T-cell (primary cell): ENCODE results near the gene LHFPL4. TPM values are rescaled to one million over a fixed set of nuclear protein-coding genes. Genes with fewer than 3 reads are reported as not detected.
"Not testable (repeated sequence)": the region's sequence is repeated elsewhere in the genome, so short reads cannot be mapped to it uniquely, and the experiment has no call there.

ENCODE experiments used
- ATAC-seq, 4 experiments: fragments of 200-7000 bp in 3 of 4; fragments of 150-1000 bp in 1 of 4; cut with Tn5 transposase; replicated peaks in 1 of 4; 1 replicate in 3 of 4; 2 replicates in 1 of 4; pipeline ENCODE4 v1.10.0; 2021; ENCODE audit warnings: moderate library complexity in 3 of 4, mild to moderate bottlenecking in 2 of 4, moderate number of reproducible peaks in 1 of 4
- CTCF ChIA-PET, 2 donors: fragments of 300-600 bp; sonication (Branson Sonifier 250); formaldehyde crosslinking; loops; one replicate each; lab custom pipeline; 2022; ENCODE audit warnings: antibody characterized with exemption in 2 of 2; lab: Charles Lee
- POLR2A ChIA-PET, 2 donors: fragments of 300-600 bp; sonication (Branson Sonifier 250); formaldehyde crosslinking; loops; one replicate each; lab custom pipeline; 2022; ENCODE audit warnings: antibody characterized with exemption in 2 of 2; lab: Charles Lee
- DNase-seq, 35 experiments: peaks; one replicate each; pipeline versions ENCODE4 v3.0.0 to v3.0.0-alpha.2; 2013 to 2023
- H3K27ac ChIP-seq: one replicate; pipeline ENCODE4 v1.5.1; 2013; ENCODE audit warnings: low read length
- H3K27me3 ChIP-seq, 2 experiments: replicated peaks in 1 of 2; 1 replicate in 1 of 2; 2 replicates in 1 of 2; pipeline versions ENCODE4 v1.6.1 to v1.7.0; 2013; ENCODE audit warnings: low read length in 1 of 2, mixed read lengths in 1 of 2; ENCODE audit not compliant: control insufficient read depth in 2 of 2, insufficient read depth in 2 of 2; ENCODE audit errors: extremely low read depth in 1 of 2
- H3K36me3 ChIP-seq, 2 donors: 1 replicate in 1 of 2; 2 replicates in 1 of 2; pipeline versions ENCODE4 v1.6.1 to v1.7.0; 2013; ENCODE audit warnings: low read length in 1 of 2; ENCODE audit not compliant: control insufficient read depth in 2 of 2, insufficient read depth in 1 of 2; ENCODE audit errors: extremely low read depth in 1 of 2
- H3K4me1 ChIP-seq, 2 experiments: 1 replicate in 1 of 2; 2 replicates in 1 of 2; pipeline versions ENCODE4 v1.6.1 to v1.7.0; 2013; ENCODE audit warnings: low read length in 2 of 2, mixed read lengths in 1 of 2; ENCODE audit not compliant: insufficient read depth in 2 of 2, control insufficient read depth in 1 of 2; ENCODE audit errors: extremely low read depth in 1 of 2
- H3K4me3 ChIP-seq, 2 donors: 1 replicate in 1 of 2; 2 replicates in 1 of 2; pipeline versions ENCODE4 v1.5.1 to v1.7.0; 2013; ENCODE audit warnings: mild to moderate bottlenecking in 2 of 2, low read length in 1 of 2, moderate library complexity in 1 of 2; ENCODE audit not compliant: control insufficient read depth in 1 of 2; ENCODE audit errors: extremely low read depth in 1 of 2
- H3K9me3 ChIP-seq: 2 replicates; pipeline ENCODE4 v1.7.0; 2013
- H3K27ac Mint-ChIP-seq, 2 donors: one replicate each; pipeline ENCODE4 v1.8.0; 2020 to 2021; ENCODE audit warnings: mild to moderate bottlenecking in 2 of 2, mixed read lengths in 2 of 2
- H3K27me3 Mint-ChIP-seq, 2 donors: one replicate each; pipeline ENCODE4 v1.8.0; 2021 to 2022; ENCODE audit warnings: mixed read lengths in 2 of 2
- H3K36me3 Mint-ChIP-seq: one replicate; pipeline ENCODE4 v1.8.0; 2021; ENCODE audit warnings: mixed read lengths
- H3K4me1 Mint-ChIP-seq, 3 donors: one replicate each; pipeline ENCODE4 v1.8.0; 2020 to 2022; ENCODE audit warnings: mixed read lengths in 3 of 3, mild to moderate bottlenecking in 1 of 3
- H3K4me3 Mint-ChIP-seq, 3 donors: one replicate each; pipeline ENCODE4 v1.8.0; 2020 to 2022; ENCODE audit warnings: mild to moderate bottlenecking in 3 of 3, mixed read lengths in 3 of 3, moderate library complexity in 3 of 3
- H3K9me3 Mint-ChIP-seq, 3 donors: one replicate each; pipeline ENCODE4 v1.8.0; 2020 to 2022; ENCODE audit warnings: mixed read lengths in 3 of 3
- whole genome bisulfite sequencing: methylation state at CpG from one replicate; pipeline ENCODE4 v1.1.5; 2013; ENCODE audit warnings: missing lambda C conversion rate; ENCODE audit not compliant: insufficient coverage; 5-methylcytosine and 5-hydroxymethylcytosine counted together
- total RNA-seq, 35 experiments: library from RNA in 6 of 35; stranded (reverse) in 6 of 35; fragments of 120-200 nt in 1 of 35; gene quantifications; one replicate each; pipeline versions ENCODE4 v1.2.1 to v1.2.4 and lab custom pipeline; 2013 to 2026

Gene LHFPL4
- total RNA-seq, 5 donors from 2014 or later (not counting 1 experiment from before 2014, with no cell fraction given) = not detected

DNA sequence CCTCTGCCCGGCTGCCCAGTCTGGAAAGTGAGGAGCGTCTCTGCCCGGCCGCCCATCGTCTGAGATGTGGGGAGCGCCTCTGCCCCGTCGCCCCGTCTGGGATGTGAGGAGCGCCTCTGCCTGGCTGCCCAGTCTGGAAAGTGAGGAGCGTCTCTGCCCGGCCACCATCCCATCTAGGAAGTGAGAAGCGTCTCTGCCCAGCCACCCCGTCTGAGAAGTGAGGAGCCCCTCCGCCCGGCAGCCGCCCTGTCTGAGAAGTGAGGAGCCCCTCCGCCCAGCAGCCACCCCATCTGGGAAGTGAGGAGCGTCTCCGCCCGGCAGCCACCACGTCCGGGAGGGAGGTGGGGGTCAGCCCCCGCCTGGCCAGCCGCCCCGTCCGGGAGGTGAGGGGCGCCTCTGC, 38.2 kb upstream of the LHFPL4 start:
- H3K36me3 ChIP-seq, H3K27me3 Mint-ChIP-seq, POLR2A ChIA-PET, H3K27ac ChIP-seq, H3K4me3 ChIP-seq, H3K9me3 ChIP-seq, H3K4me1 Mint-ChIP-seq, H3K9me3 Mint-ChIP-seq, H3K36me3 Mint-ChIP-seq, DNase-seq, H3K4me1 ChIP-seq, H3K4me3 Mint-ChIP-seq, ATAC-seq, H3K27ac Mint-ChIP-seq: not testable (repeated sequence)
- WGBS = 97% methylated on average over 10 of the region's 28 CpGs
- H3K27me3 ChIP-seq = peaks cover 0 to 11% of the 10 kb centered on the region in 2 experiments
- CTCF ChIA-PET = interaction anchor here in 1 of 2 donors (0.6 kb wide), 1 partner anchor 67 kb away, joined by 4 read pairs; no protein-coding TSS in a partner anchor

GRCh38 chr3:9590282-9590791, 36.7 kb upstream of the LHFPL4 start:
- H3K27ac ChIP-seq = no peak overlapping the region
- ATAC-seq = no peak
- no peaks in the 10 kb centered on the region for H3K4me1 ChIP-seq
- H3K4me3 ChIP-seq = no peak overlapping the region
- ChIA-PET CTCF (no interaction called here), POLR2A (no interaction called here)
- H3K27me3 ChIP-seq = peaks cover 0 to 11% of the 10 kb centered on the region in 2 experiments
- H3K9me3 ChIP-seq = no peaks in the 10 kb centered on the region
- Mint-ChIP-seq H3K9me3 (no peaks in the 10 kb centered on the region), H3K4me1 (no peaks in the 10 kb centered on the region), H3K27ac (no peak overlapping the region), H3K27me3 (peaks cover 5 to 6% of the 10 kb centered on the region in 2 donors), H3K36me3 (no peaks in the 10 kb centered on the region), H3K4me3 (no peak overlapping the region)
- WGBS = 16% methylated on average over 8 of the region's 8 CpGs
- H3K36me3 ChIP-seq = no peaks in the 10 kb centered on the region
- DNase-seq = no peak

DNA sequence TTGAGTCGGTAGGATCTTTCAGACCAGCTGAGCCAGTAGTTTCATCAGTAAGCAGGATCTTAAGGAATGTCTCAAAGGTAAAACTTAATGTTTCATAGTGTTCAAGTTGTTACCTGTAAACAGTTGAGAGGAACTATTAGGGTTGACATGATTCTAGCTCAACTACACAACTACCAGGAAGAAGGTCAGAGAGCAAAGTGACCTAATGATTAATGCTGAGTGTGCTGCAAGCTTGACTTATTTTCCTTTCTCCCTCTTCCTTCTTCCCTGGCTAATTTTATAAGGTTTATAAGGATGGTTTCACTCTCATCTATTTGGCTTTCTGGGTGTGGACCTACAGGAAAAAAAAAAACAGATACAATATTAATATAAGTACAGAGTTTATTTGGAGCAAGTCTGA, 30.2 kb upstream of the LHFPL4 start:
- no peak for ATAC-seq
- Mint-ChIP-seq H3K27me3 (no peaks in the 10 kb centered on the region), H3K4me3 (no peak overlapping the region), H3K4me1 (no peaks in the 10 kb centered on the region), H3K36me3 (peaks cover 2% of the 10 kb centered on the region), H3K9me3 (peaks cover 7 to 9% (median 9%) of the 10 kb centered on the region in 3 donors), H3K27ac (no peak overlapping the region)
- no peaks in the 10 kb centered on the region for H3K36me3 ChIP-seq
- H3K4me3 ChIP-seq = no peak overlapping the region
- 75% methylated on average over 1 of the region's 1 CpG for WGBS
- no peaks in the 10 kb centered on the region for H3K9me3 ChIP-seq
- POLR2A ChIA-PET = no interaction called here
- no peak for DNase-seq
- H3K27me3 ChIP-seq = no peaks in the 10 kb centered on the region
- CTCF ChIA-PET = no interaction called here
- no peaks in the 10 kb centered on the region for H3K4me1 ChIP-seq
- no peak overlapping the region for H3K27ac ChIP-seq

DNA sequence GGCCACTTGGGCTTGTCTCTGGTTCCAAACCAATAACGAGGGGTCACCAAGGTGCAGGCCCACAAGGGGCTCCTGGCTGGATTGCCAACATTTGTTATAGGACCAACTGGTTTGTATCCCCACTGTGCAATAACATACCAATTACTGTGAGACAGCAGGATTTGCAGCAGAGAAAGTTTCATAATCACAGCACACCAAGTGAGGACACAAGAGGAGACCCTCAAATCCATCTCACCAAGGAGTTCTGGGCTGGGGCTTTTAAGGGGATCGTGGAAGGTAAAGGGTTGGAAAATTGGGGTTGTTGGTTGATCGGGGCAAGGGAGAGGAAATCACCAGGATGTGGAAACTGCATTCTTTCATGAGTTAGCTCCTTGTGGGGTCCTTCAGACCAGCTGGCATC, 29.7 kb upstream of the LHFPL4 start:
- H3K27ac Mint-ChIP-seq = no peak overlapping the region
- no peak for DNase-seq
- H3K36me3 Mint-ChIP-seq = peaks cover 2% of the 10 kb centered on the region
- ATAC-seq = no peak
- no peaks in the 10 kb centered on the region for H3K27me3 Mint-ChIP-seq
- H3K4me1 Mint-ChIP-seq = no peaks in the 10 kb centered on the region
- ChIA-PET POLR2A (no interaction called here), CTCF (no interaction called here)
- H3K4me1 ChIP-seq = no peaks in the 10 kb centered on the region
- 94% methylated on average over 2 of the region's 3 CpGs for WGBS
- H3K36me3 ChIP-seq = no peaks in the 10 kb centered on the region
- no peak overlapping the region for H3K27ac ChIP-seq
- no peak overlapping the region for H3K4me3 ChIP-seq
- no peak overlapping the region for H3K4me3 Mint-ChIP-seq
- peaks cover 7 to 9% (median 9%) of the 10 kb centered on the region in 3 donors for H3K9me3 Mint-ChIP-seq
- no peaks in the 10 kb centered on the region for H3K27me3 ChIP-seq
- H3K9me3 ChIP-seq = no peaks in the 10 kb centered on the region

DNA sequence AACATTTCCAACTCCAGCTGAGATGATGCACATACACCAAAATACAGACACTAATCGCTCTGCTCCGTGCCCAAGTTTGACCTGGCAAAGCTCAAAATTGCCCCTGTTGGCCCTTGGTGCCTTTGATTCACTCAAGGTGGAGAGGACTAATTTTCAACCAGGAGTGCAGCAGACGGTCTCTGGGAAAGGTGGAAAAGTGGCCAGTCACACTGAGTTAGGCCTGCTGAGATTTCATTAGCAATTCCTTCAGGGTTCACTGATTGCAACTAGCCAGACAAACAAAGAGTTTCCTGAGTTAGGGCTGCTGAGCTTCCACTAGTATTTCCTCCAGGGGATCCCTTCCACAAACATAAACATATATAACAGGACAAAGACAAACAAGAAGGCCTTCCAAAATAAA, 28.7 kb upstream of the LHFPL4 start:
- 89% methylated on average over 3 of the region's 3 CpGs for WGBS
- Histone ChIP-seq H3K4me3 (no peak overlapping the region), H3K4me1 (no peaks in the 10 kb centered on the region), H3K36me3 (no peaks in the 10 kb centered on the region), H3K27me3 (no peaks in the 10 kb centered on the region), H3K9me3 (no peaks in the 10 kb centered on the region), H3K27ac (no peak overlapping the region)
- CTCF ChIA-PET = no interaction called here
- H3K4me3 Mint-ChIP-seq = no peak overlapping the region
- peaks cover 2% of the 10 kb centered on the region for H3K36me3 Mint-ChIP-seq
- H3K27ac Mint-ChIP-seq = no peak overlapping the region
- POLR2A ChIA-PET = no interaction called here
- ATAC-seq = no peak
- H3K27me3 Mint-ChIP-seq = no peaks in the 10 kb centered on the region
- no peak for DNase-seq
- H3K4me1 Mint-ChIP-seq = no peaks in the 10 kb centered on the region
- H3K9me3 Mint-ChIP-seq = peaks cover 7 to 9% (median 9%) of the 10 kb centered on the region in 3 donors

GRCh38 chr3:9581742-9582141, 28.1 kb upstream of the LHFPL4 start:
- no peak overlapping the region for H3K27ac Mint-ChIP-seq
- Histone ChIP-seq H3K9me3 (no peaks in the 10 kb centered on the region), H3K27me3 (no peaks in the 10 kb centered on the region), H3K27ac (no peak overlapping the region), H3K36me3 (no peaks in the 10 kb centered on the region), H3K4me3 (no peak overlapping the region), H3K4me1 (no peaks in the 10 kb centered on the region)
- CTCF ChIA-PET = no interaction called here
- DNase-seq = no peak
- H3K27me3 Mint-ChIP-seq = no peaks in the 10 kb centered on the region
- POLR2A ChIA-PET = no interaction called here
- no peak for ATAC-seq
- H3K9me3 Mint-ChIP-seq = peaks cover 7 to 9% (median 9%) of the 10 kb centered on the region in 3 donors
- H3K4me3 Mint-ChIP-seq = no peak overlapping the region
- H3K36me3 Mint-ChIP-seq = peaks cover 2% of the 10 kb centered on the region
- H3K4me1 Mint-ChIP-seq = no peaks in the 10 kb centered on the region
- no CpG with 5 or more reads among the region's 2 CpGs for WGBS

DNA sequence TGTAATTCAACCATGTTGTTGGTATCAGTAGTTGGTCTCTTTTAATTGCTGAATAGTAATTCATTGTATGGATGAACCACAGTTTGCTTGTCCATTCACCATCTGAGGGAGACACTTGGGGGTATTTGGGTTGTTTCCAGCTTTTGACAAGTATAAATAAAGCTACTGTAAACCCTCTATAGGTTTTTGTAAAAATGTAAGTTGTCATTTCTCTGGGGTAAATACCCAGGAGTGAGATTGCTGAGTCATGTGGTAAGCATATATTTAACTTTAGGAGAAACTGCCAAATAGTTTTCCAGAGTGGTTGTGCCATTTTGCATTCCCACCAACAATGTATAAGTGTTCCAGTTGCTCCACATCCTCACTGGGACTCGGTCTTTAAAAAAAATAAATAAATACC, 15.4 kb upstream of the LHFPL4 start:
- Histone ChIP-seq H3K4me1 (no peaks in the 10 kb centered on the region), H3K4me3 (no peak overlapping the region), H3K36me3 (no peaks in the 10 kb centered on the region), H3K9me3 (no peaks in the 10 kb centered on the region), H3K27ac (no peak overlapping the region), H3K27me3 (peaks cover 0 to 13% of the 10 kb centered on the region in 2 experiments)
- Mint-ChIP-seq H3K27me3 (peaks cover 24 to 28% of the 10 kb centered on the region in 2 donors), H3K4me1 (no peaks in the 10 kb centered on the region), H3K9me3 (peaks cover 10 to 12% (median 11%) of the 10 kb centered on the region in 3 donors), H3K27ac (no peak overlapping the region), H3K36me3 (no peaks in the 10 kb centered on the region), H3K4me3 (no peak overlapping the region)
- ChIA-PET CTCF (no interaction called here), POLR2A (no interaction called here)
- WGBS = 80% methylated on average over 1 of the region's 1 CpG
- ATAC-seq = no peak
- no peak for DNase-seq
